GM19035 (cell line): ENCODE measurements around the gene APOBEC3C.
"Not testable (repeated sequence)": the region's sequence is repeated elsewhere in the genome, so short reads cannot be mapped to it uniquely, and the experiment has no call there.

Experiments used
- ATAC-seq: cut with Tn5 transposase; IDR thresholded peaks from one replicate; pipeline ENCODE4 v1.9.1; 2021; ENCODE audit not compliant: unreplicated experiment

APOBEC3C gene

GRCh38 chr22:39013942-39014722 is at the start of gene APOBEC3C:
Gene APOBEC3C, plus strand, starts transcription at chr22:39014257. Its CDS starts 106 bp downstream, at chr22:39014363.
- peak; percentile 83 for ATAC-seq

GRCh38 chr22:38964306-38964705 is 49.8 kb upstream of the APOBEC3C start:
- no peak for ATAC-seq

GRCh38 chr22:38964989-38965388 is 49.1 kb upstream of the APOBEC3C start:
- no peak for ATAC-seq

- ATAC-seq: no peak
Observed at GRCh38 chr22:38965614-38966379, 48.3 kb upstream of the APOBEC3C start.

- no peak for ATAC-seq
Observed at GRCh38 chr22:38966380-38966702, 47.7 kb upstream of the APOBEC3C start.

- no peak for ATAC-seq
Observed at GRCh38 chr22:38966942-38967341, 47.1 kb upstream of the APOBEC3C start.

- ATAC-seq: no peak
Observed at GRCh38 chr22:38967451-38968450, 46.3 kb upstream of the APOBEC3C start.

- no peak for ATAC-seq
Observed at GRCh38 chr22:38968801-38969200, 45.3 kb upstream of the APOBEC3C start.

GRCh38 chr22:38970551-38970950 is 43.5 kb upstream of the APOBEC3C start:
- ATAC-seq: no peak

GRCh38 chr22:38971202-38971601 is 42.9 kb upstream of the APOBEC3C start:
- no peak for ATAC-seq

- no peak for ATAC-seq
Observed at GRCh38 chr22:38971791-38972190, 42.3 kb upstream of the APOBEC3C start.

GRCh38 chr22:38972558-38972957 is 41.5 kb upstream of the APOBEC3C start:
- ATAC-seq: no peak

- no peak for ATAC-seq
Observed at GRCh38 chr22:38973289-38974169, 40.5 kb upstream of the APOBEC3C start.

- ATAC-seq: no peak
Observed at GRCh38 chr22:38974170-38974825, 39.8 kb upstream of the APOBEC3C start.

- no peak for ATAC-seq
Observed at GRCh38 chr22:38974826-38975175, 39.3 kb upstream of the APOBEC3C start.

- ATAC-seq: not testable (repeated sequence)
Observed at GRCh38 chr22:38977289-38977688, 36.8 kb upstream of the APOBEC3C start.

GRCh38 chr22:38980587-38980986 is 33.5 kb upstream of the APOBEC3C start:
- not testable (repeated sequence) for ATAC-seq

- ATAC-seq: no peak
Observed at GRCh38 chr22:38981005-38981991, 32.8 kb upstream of the APOBEC3C start.
